ENCODE results near the gene UBR7.
"Not testable (repeated sequence)": the region's sequence is repeated elsewhere in the genome, so short reads cannot be mapped to it uniquely, and the experiment has no call there.

GRCh38 chr14:93233078-93233477 lies 26.0 kb downstream of the UBR7 start:
- not testable (repeated sequence) for TF ChIP-seq POLR2AphosphoS5 (IDR thresholded peaks at IDR 0.05; ENCODE audit: low read depth, low read length); CTCF (IDR thresholded peaks at IDR 0.05); TCF7L2 (IDR thresholded peaks at IDR 0.05; ENCODE audit: low read depth, low read length); REST (IDR thresholded peaks at IDR 0.05; ENCODE audit: insufficient read depth in 1 of 2, low read depth in 2 of 2, low read length in 1 of 2)
